BJ (cell line): Measurements from ENCODE around the gene ZNF443. TPM values are rescaled to one million over a fixed set of nuclear protein-coding genes. Genes with fewer than 3 reads are reported as not detected.
"Not testable (repeated sequence)": the region's sequence is repeated elsewhere in the genome, so short reads cannot be mapped to it uniquely, and the experiment has no call there.

Source experiments
- CTCF ChIA-PET: fragments of 350-600 bp; formaldehyde crosslinking; extraction: SDS; loops from one replicate; lab custom pipeline; 2021; ENCODE audit warnings: antibody characterized with exemption, inconsistent platforms; lab: Yijun Ruan, JAX
- POLR2A ChIA-PET: fragments of 300-600 bp; sonication (Branson Sonifier 250); formaldehyde crosslinking; extraction: SDS; loops from one replicate; lab custom pipeline; 2021; ENCODE audit warnings: antibody characterized with exemption; lab: Charles Lee
- DNase-seq: peaks from one replicate; pipeline ENCODE4 v3.0.0-alpha.2; 2011; ENCODE audit warnings: low read depth
- H3K27me3 ChIP-seq: 2 replicates; pipeline ENCODE4 v1.6.0; 2011; ENCODE audit warnings: low read length; ENCODE audit not compliant: control insufficient read depth, insufficient read depth
- H3K36me3 ChIP-seq: 2 replicates; pipeline ENCODE4 v1.5.1; 2011; ENCODE audit warnings: low read length; ENCODE audit not compliant: control insufficient read depth, insufficient read depth
- H3K4me3 ChIP-seq: 2 replicates; pipeline ENCODE4 v1.5.1; 2011; ENCODE audit warnings: low read depth, mild to moderate bottlenecking, control low read depth, low read length
- CTCF ChIP-seq: IDR thresholded peaks from 2 replicates; pipeline ENCODE4 v1.5.1; 2011; ENCODE audit warnings: low read depth, mild to moderate bottlenecking, control low read depth, inconsistent platforms, low read length, moderate library complexity; ENCODE audit not compliant: insufficient read depth
- polyA plus RNA-seq: library from polyadenylated mRNA; depleted of rRNA; stranded (reverse); fragments of >200 nt; gene quantifications from 2 replicates; pipeline ENCODE4 v1.2.3, GENCODE V29; 2011

Gene ZNF443
- polyA plus RNA-seq, 1 experiment: 0.56 TPM

DNA sequence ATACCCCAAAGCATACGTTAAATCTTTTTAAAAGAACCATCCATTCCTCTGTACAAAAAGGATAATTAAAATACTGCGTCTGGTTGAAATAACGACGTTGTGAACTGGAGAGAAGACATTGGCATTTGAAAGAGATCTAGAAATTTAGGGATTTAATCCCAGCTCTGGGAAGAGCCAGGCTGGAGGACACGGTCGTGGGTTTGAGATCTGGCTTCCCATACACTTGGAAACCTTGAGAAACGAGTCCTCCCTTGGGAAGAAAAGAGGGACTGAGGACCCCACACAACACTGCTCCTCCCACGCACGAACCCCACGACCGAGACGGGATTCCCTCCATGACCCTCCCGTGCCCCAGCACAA, 43.2 kb upstream of the ZNF443 start:
- no peaks in the 10 kb centered on the region for H3K36me3 ChIP-seq
- TF ChIP-seq CTCF: no peak
- no peak for DNase-seq
- peak overlapping the region; percentile 99 for H3K4me3 ChIP-seq
- no peaks in the 10 kb centered on the region for H3K27me3 ChIP-seq
- POLR2A ChIA-PET: no interaction called here
- CTCF ChIA-PET: no interaction called here

GRCh38 chr19:12482509-12482886, 41.7 kb upstream of the ZNF443 start:
- Histone ChIP-seq H3K27me3 (no peaks in the 10 kb centered on the region), H3K4me3 (no peak overlapping the region), H3K36me3 (no peaks in the 10 kb centered on the region)
- ChIA-PET POLR2A (no interaction called here), CTCF (no interaction called here)
- no peak for DNase-seq
- TF ChIP-seq CTCF: no peak

- ChIA-PET POLR2A (no interaction called here), CTCF (interaction anchor here (0.6 kb wide), 1 partner anchor 1100 kb away, joined by 3 read pairs; no protein-coding TSS in a partner anchor)
- DNase-seq: no peak
- Histone ChIP-seq H3K27me3 (no peaks in the 10 kb centered on the region), H3K36me3 (no peaks in the 10 kb centered on the region), H3K4me3 (no peak overlapping the region)
- no peak for TF ChIP-seq CTCF
These were observed 41.1 kb upstream of the ZNF443 start for GRCh38 chr19:12481781-12482508.

DNA sequence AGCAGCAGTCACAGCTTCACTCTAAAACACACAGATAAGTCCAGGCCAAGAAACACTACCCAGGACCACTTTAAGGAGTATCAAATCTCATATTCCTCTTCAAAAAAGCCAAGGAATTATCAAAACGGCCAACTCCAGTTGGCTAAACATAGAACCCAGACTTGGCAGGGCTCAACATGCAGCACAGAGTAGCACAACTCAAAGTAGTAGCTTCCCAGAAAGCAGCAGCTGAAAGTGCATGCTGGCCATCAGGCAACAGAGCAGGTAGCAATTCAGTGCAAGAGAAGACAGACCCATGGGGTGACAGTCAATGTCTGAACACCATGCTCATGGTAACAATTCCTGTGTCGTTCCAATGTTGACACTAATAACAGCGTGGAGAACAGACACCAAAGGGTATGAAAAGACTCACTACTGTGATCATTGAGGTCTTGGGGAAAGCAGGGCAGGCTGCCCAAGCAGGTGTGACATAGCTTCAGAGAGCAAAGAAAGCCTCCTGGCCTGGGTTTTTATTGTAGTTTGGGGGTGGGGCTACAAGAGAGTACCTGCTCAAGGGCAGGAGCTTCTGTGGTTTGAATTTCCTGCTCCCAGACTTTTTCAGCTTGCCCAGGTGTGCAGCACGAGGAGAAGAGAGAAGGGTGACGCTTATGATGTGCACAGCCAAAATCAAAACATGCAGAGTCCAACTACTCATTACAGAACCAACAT, 37.6 kb upstream of the ZNF443 start:
- no peaks in the 10 kb centered on the region for H3K36me3 ChIP-seq
- no peak overlapping the region for H3K4me3 ChIP-seq
- DNase-seq: no peak
- TF ChIP-seq CTCF: no peak
- no peaks in the 10 kb centered on the region for H3K27me3 ChIP-seq
- ChIA-PET CTCF (interaction anchor here (0.6 kb wide), 2 partner anchors 23 to 153 kb away, joined by 3 read pairs; no protein-coding TSS in a partner anchor), POLR2A (no interaction called here)

- POLR2A ChIA-PET, H3K4me3 ChIP-seq, H3K27me3 ChIP-seq, DNase-seq, H3K36me3 ChIP-seq, CTCF ChIA-PET: not testable (repeated sequence)
These were observed 26.8 kb upstream of the ZNF443 start for GRCh38 chr19:12467651-12468050.

GRCh38 chr19:12465211-12465610, 24.4 kb upstream of the ZNF443 start:
- H3K4me3 ChIP-seq: no peak overlapping the region
- DNase-seq: no peak
- CTCF ChIA-PET: no interaction called here
- peaks cover 2% of the 10 kb centered on the region; the same call in 1 of the 2 replicates for H3K36me3 ChIP-seq
- no peaks in the 10 kb centered on the region for H3K27me3 ChIP-seq
- POLR2A ChIA-PET: no interaction called here
- no peak for TF ChIP-seq CTCF
